OCI-LY7 (cell line): Measurements from ENCODE around the gene DEF6.

Source experiments
- EZH2phosphoT487 ChIP-seq: fragments of 200-600 bp; sonication (generic); IDR thresholded peaks from 2 replicates; pipeline ENCODE4 v1.6.1; 2018; ENCODE audit warnings: low read depth, borderline replicate concordance, mild to moderate bottlenecking, mixed run types, antibody characterized with exemption, low read length, moderate library complexity, mixed read lengths
- TF ChIP-seq, protein P1 (sequence below): fragments of 200-600 bp; sonication (generic); conservative IDR thresholded peaks from 2 replicates; pipeline ENCODE4 v1.5.1; 2014; ENCODE audit warnings: mild to moderate bottlenecking, antibody characterized with exemption, low read length, moderate library complexity, mixed read lengths

DNA sequence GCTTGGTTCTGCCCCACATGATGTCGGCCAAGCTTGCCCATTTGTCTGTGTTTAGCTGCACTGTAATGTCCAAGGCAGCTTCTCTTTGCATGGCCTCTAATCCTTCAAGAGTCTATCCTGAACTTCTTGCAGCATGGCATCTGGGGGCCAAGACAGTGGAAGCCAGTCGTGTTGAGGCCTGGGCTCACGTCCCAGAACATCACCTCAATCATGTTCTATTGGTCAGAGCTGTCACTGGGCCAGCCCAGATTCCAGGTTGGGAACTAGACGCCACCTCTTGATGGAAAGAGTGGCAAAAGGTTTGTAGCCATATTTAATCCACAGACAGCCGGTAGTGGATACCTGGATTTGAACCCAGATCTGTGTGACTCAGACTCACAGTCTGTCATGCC is 70.0 kb downstream of the DEF6 start:
- TF ChIP-seq, protein P1, sequence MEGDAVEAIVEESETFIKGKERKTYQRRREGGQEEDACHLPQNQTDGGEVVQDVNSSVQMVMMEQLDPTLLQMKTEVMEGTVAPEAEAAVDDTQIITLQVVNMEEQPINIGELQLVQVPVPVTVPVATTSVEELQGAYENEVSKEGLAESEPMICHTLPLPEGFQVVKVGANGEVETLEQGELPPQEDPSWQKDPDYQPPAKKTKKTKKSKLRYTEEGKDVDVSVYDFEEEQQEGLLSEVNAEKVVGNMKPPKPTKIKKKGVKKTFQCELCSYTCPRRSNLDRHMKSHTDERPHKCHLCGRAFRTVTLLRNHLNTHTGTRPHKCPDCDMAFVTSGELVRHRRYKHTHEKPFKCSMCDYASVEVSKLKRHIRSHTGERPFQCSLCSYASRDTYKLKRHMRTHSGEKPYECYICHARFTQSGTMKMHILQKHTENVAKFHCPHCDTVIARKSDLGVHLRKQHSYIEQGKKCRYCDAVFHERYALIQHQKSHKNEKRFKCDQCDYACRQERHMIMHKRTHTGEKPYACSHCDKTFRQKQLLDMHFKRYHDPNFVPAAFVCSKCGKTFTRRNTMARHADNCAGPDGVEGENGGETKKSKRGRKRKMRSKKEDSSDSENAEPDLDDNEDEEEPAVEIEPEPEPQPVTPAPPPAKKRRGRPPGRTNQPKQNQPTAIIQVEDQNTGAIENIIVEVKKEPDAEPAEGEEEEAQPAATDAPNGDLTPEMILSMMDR, result no peak
- TF ChIP-seq EZH2phosphoT487, result no peak
